Stimulated activated CD8-positive, alpha-beta memory T cell treated with anti-CD3 and anti-CD28 coated beads, Interleukin-7, amount 100 ng/mL, for 4 hours (primary cell): ENCODE measurements around the gene RNF144B.
"Not testable (repeated sequence)": the region's sequence is repeated elsewhere in the genome, so short reads cannot be mapped to it uniquely, and the experiment has no call there.

Source experiments
- DNase-seq, 2 donors: peaks; one replicate each; pipeline ENCODE4 v3.0.0-alpha.2; 2020; ENCODE audit warnings: low read depth in 2 of 2

The RNF144B gene

DNA sequence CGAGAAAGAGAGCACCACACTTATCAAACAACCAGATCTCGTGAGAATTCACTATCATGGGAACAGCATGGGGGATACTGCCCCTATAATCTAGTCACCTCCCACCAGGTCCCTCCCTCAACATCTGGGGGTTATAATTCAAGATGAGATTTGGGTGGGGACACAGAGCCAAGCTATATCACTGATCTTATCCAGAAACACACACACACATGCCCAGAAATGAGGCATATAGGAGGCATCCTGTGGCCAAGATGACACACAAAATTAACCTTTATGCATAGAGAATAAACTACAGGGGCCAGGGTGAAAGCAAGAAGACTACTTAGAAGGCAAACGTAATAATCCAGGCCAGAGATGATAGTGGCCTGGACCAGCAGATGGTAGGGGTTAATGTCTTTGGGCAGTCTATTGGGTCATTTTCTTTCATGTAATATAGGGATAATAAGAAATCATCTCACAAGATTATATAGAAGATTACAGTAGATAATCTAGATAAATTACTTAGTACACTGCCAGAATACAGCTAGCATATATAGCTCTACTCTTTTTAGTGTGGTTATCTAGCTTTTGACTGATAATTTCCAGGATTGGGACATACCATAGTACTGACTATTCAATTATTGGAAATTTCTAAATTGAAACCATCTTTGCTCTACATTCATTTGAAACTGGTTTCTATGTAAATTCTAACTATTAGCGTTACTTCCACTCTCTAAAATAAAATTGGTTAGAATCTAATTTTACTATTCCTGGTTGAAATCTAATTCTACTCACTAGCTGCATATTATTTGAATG lies 20.0 kb downstream of the RNF144B start:
- DNase-seq: no peak

DNA sequence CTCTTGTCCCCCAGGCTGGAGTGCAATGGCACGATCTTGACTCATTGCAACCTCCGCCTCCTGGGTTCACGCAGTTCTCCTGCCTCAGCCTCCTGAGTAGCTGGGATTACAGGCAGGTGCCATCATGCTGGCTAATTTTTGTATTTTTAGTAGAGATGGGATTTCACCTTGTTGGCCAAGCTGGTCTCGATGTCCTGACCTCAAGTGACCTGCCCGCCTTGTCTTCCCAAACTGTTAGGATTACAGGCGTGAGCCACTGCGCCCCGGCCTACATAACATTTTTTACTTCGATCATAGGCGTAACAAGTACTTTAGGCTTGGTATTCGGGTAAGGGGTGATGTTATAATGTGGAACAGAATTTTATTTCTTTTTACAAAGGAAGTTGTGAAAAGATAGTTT lies 22.5 kb downstream of the RNF144B start:
- DNase-seq: not testable (repeated sequence)

DNA sequence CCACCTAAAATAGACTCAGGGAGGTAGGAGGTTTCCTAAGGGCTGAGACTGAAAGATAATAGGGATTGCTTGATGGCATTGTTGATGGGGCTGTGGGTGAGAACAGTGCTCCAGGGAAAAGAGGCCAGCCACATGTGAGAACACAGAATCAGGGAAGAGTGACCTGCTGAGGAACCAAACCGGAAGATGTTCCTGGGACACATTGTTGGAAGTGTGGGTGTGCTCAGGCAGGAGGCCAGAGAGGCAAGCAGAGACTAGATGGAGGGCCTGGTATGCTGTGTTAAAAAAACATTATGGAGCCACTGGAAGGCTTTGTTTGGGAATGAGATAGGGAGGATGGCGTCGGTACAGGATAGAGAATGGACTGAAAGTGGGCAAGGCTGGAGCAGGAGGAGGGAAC lies 23.3 kb downstream of the RNF144B start:
- no peak for DNase-seq

DNA sequence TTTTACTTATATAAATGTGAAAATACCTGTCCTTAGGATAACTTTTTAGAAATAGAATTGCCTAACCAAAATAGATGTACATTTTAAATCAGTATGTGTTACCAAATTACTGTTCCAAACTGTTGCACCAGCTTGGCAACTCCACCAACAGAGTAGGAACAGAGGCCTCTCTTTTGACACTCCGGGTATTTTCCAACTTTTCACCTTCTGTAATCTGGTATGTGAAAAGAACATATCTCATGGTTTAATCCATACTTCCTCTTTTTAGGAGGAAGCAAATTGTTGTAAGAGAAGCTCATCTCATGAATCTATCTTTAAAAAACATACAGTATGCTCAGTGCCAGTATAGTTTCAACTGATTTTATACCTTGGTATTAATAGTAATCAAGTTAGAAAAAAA lies 24.9 kb downstream of the RNF144B start:
- no peak for DNase-seq

DNA sequence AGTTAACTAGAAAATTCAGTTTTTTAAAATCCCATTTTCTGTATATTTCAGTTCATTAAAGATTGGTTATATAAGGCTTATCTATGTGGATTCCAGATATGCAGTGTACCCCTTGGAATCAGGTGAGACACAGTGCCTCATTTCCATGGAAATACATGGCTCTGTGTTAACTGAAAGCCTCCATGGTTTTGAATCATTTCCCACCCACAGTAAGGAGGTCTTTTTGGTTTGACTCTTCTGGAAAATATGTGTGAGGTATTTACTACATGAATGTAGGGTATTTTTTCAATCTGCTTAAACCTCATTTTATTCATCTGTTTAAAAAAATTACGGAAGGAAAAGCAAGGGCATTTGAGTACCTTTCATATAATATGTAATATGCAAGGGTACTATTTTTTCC lies 25.5 kb downstream of the RNF144B start:
- DNase-seq: no peak

DNA sequence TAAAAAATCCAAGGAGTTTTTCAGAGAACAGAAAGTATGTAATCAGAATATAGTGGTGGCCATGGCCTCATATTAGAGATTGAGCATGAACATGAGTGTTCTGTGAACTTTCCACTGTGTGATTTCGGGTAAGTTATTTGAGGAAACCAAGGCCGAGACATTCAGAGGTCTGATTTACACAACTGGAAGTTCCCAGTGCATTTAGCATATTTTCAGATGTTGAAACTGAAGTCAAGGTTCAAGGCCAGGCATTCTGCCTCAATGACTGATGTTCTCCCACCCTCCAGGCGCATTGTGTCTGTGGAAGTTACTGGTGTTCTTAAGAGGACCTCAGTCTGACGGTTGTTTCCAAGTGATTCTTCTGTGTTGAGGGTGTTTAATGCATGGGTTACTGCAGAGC lies 26.2 kb downstream of the RNF144B start:
- no peak for DNase-seq

DNA sequence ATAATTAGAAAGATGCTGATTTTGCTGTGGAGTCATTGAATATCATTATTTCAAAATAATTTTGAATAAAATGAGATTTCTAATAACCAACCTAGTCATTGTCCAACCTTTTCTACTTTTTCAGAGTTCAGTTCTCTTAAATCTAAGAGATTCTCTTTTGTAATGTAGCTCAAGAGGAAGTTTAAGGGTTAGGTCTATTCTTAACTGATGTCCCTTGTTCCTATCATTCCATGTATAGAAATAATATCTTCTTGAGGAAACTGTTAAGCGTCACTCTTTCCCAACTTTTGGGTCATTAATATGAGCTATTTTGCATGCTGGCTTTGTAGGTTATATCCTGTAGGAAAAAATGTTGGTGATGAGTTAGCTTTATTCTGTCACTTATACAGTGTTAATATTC lies 27.0 kb downstream of the RNF144B start:
- DNase-seq: no peak

DNA sequence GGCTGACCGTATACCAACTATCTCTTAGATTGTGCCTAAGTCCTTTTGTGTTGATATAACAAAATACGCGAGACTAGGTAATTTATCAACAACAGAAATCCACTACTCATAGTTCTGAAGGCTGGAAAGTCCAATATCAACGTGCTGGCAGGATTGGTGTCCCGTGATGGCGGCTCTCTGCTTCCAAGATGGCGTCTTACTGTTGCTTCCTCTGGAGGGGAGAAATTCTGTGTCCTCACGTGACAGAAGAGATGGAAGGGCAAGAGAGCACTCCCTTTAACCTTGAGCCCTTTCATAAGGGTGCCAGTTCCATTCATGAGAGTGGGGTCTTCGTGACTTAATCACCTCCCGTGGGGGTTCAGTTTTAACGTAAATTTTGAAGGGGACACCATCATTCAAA lies 28.1 kb downstream of the RNF144B start:
- DNase-seq: no peak

DNA sequence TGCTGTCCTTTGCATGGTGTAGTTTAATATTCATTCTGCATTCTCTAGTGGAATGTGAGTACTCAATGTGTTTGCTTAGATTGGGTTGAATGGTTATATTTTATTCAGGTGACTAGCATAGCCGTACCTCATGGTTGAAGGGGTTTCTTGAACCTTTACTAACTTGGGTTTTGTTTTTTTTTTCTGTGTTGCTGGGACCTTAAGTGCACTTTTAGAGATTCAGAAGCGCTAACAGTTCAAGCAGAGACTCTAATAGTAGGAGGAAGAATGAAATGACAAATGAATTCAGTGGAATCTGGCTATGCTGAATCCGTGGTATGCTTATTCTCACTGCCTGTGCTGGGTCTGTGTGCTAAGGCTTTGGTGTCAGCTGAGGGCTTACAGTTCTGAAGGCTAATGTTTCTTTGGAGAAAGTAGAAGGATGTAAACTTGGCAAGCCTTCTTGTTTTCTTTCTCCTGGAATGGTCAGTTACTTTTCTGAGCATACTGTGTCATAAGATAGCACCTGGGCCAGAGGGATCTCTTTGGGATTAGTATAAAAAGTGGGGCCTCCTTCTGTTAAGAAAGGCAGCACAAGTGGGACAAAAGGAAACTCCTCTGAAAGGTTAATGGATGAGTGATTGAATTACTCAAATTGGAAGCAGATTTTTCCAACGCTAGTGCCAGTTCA lies 28.7 kb downstream of the RNF144B start:
- no peak for DNase-seq

DNA sequence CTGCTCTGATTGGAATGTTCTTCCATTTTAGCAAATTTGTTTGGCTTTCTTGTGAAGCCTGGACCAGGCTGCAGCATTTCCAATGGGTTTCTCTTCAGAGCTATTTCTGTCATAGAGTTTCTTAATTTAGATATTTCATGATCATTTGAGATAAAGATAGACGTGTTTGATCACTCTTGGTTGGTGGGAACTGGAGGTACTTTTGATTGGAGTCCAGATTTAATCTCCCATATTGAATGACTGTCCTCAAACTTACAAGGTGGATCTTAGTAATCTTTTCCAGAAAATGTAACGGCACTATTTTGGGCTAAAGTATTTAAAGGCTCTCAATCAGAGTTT lies 29.2 kb downstream of the RNF144B start:
- no peak for DNase-seq

DNA sequence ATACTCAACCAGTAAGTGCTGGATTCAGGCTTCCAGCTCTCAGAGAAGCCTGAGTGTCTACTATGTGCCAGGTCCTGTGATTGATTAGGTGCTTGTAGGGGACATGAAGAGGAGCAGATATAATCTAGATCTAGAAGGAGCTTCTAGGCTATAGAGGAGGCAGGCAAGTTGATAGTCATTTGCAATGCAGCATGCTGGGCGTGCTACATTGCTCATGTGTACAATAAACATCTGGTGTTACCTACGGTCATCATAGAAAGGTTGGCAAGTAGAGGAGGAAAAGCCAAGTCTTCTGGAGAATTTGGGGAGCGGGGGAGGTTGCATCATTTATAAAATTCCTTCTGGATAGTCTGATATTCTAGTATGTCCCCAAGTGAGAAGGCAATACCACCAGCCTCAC lies 33.2 kb downstream of the RNF144B start:
- DNase-seq: no peak

DNA sequence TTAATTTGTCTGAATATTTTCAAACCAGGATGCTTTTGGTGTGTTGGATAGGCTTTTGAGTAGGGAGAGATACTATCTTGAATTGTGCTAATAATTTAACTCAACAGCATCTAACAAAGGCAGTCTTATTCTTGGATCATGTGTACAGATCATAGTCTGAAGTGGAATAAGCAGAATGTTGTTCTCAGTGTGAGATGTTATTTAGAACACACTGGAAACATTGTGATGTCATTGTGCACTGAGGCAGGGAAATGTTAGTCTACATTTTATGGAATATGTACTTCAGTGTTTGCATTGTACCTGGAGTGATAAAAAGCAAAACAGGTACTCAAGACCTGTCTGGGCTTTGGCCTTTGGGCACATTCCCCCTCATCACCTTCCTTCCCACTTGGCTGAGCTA lies 35.0 kb downstream of the RNF144B start:
- DNase-seq: no peak

DNA sequence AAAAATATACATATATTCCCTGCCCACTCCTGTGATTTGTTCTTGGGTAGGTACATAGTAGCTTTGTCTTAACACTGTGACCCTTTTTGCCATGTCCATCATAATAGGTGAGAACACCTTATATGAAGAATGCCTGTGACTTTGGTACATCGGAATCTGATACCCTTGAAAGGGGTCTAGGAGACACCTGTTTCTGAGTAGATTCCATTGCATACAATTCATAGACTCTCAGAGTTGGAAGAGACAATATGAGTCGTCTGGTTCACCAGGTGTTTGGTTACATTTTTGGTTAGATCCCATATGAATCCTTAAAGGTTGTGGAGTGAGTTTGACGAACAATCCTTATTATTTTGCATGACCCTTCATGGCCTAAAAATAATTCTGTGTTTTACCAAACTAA lies 36.3 kb downstream of the RNF144B start:
- no peak for DNase-seq

DNA sequence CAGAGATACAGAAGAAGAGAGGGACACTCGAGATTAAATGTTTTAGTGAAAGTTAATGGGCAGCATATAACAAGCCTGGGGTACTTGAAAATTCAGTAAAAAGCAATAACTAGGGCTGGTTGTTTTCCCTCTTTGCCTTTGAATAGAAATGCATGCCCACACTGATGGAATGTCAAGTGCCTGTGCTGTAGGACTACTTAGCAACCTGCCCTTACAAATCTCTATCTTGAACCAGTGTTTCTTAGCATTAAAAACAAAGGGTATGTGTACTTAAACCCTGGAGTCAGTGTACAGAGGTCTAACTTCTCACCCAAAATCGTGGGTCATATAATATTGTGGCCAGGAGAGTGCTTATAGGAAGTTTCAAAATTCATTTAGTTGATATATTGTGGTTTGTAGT lies 37.1 kb downstream of the RNF144B start:
- DNase-seq: no peak

DNA sequence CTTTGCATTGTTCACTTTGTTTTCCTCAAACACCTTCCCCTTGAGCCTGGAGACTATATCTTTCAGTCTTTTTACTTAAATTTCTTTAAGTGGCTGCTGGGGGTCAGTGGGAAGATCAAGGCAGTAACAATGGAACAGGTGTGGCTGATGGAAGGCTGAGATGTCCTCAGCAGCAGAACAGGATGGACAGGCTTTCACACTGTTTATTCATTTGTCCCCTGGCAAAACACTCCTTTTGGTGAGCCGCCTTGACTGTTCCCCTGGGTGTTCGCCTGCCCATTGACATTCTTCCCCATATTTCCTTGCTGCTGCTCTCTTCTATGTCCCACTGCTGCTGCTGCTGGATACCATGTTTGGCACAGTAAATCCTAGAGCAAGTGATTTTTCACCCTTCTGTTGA lies 38.1 kb downstream of the RNF144B start:
- no peak for DNase-seq

DNA sequence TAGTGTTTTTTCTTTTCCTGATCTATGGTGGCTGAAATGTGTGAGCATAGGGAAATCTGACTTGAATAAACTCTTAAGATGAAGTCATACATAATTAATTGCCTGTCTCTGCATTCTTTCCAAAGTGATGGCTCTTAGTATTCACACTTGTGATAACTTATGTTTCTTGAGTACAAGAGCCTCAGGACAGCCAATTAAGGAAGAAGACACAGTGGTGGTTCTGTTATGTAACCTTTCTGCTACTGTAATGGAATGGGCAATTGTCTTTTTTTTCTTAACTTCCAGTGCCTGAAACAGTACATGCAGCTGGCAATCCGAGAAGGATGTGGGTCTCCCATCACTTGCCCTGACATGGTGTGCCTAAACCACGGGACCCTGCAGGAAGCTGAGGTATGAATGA lies 40.1 kb downstream of the RNF144B start:
- no peak for DNase-seq

DNA sequence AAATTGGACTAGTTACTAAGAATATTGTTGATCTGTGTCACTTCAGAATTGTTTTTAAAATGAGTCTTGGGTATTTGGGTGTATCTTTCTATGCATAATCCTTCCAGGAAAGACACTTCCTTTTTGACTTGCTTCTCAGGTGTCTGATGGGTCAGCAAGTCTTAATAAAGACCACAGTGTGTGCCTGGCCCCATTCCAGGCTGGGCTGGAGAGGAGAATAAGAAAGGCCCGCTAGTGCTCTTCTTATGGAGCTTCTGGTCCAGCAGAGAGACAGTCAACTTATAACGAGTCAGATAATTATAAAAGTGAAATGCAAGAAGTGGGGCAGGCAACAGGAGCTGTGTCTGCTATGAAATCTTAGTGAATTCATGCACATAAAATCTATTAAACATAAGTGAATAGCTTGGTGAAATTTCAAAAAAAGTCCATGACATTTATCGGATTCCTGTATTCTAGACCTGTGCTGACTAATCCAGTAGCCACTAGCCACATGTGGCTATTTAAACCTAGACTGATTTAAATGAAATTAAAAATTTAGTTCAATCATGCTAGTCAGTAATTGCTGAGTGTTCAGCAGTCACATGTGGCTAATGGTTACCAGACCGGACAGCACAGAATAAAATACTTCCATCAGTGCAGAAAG lies 42.6 kb downstream of the RNF144B start:
- no peak for DNase-seq

DNA sequence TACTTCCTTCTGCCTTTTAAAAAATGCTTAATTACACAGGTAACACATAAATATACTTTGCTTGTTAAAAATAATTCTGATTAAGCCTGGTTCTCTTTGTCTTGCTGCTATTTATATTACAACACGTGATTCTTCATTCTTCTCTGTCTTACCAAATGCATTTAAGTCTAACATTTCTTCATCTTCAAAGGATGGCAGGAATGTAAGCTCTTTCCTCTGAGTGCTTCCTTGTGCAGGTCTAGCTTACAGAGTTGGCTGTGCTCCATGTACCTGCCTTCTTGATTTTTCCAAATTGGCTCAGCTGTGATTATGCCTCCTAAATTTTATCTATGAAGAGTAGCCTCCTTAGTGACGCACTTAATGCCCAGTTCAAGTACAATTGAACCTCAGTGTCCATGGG lies 44.4 kb downstream of the RNF144B start:
- DNase-seq: no peak

DNA sequence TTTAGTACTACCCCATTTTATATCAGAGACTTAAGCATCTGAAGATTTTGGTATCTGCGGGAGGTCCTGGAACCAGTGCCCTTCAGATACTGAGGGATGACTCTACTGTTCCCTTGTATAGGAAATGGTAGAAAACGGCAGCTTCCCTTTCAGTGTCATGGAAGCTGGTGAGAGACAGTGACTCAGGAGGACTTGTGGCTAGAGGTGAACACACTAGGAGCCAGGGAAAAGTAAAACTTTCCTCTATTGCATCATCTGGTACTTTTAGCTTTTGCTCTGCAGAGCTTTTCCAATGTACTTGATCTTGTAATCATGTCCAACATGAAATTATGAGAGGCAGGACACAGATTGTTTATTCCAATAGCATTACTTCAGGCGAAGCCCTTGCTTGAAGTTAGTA lies 45.0 kb downstream of the RNF144B start:
- DNase-seq: no peak

DNA sequence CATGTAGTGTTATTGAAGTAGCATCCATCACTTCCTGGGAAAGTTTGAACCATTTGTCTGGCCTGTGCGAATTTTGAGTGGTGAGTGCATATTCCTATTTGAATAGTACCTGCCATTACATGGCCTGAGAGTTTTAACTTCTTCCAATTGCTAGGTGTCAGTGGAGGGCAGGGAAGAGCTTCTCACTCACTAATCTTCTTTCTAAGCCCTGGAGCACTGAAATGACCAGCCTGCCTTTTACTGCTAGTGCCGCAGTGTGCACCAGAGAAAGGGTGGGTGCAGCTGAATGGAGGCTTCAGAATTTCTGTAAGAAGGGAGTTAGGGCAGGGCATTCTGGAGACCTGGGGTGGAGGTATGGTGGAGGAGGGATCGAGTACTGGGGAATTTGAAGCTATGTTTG lies 45.5 kb downstream of the RNF144B start:
- no peak for DNase-seq

DNA sequence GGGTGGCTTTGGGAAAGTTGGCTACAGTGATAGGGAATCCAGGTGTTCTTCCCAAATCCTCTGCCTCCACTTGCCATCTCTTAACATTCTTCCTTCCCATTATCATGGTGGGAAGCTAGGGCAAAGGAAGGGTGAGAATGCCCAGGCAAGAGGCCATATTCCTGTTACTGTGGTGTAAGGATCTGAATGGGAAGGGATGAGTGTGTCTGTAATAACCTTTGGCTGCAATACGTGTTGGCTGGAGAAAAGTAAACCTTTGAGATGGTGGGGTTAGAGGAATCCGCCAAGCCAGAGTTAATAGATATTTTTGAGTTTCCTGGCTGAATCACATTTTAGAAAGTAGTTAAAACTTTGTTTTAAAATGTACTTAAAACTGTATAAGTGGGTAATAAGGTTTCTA lies 45.9 kb downstream of the RNF144B start:
- no peak for DNase-seq

DNA sequence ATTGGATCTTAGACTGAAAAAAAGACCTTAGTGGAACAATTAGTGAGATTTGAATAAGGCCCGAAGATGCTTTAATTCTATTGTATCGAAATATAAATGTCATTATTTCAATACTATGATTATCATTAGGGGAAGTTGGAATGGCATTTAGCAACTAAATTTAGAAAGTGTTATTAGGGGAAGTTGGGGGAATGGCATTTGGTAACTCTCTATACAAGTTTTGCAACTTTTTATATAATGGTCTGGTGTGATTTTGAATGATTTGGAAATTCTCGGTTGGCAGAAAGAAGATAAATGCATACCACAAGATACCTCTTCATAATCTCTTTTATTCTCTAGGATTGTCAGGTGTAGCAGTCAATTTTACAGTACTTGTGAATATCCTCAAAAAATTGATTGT lies 49.2 kb downstream of the RNF144B start:
- no peak for DNase-seq

DNA sequence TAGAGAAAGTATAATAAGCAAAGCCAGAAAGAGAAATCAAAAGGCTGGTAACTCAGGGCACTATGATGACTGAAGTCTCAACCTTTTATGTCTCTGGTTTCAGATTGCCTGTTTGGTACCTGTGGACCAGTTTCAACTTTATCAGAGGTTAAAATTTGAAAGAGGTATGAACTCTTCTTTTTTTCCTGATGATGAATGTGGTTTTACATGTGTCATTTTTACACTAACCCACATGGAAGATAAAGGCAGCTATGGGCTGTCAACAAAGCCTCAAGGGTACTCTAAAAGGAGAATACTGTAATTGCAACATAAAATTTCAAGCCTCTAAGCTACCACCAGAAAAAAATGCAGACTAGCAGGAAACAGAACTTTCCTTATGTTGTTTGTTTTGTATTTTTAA lies 52.4 kb downstream of the RNF144B start:
- no peak for DNase-seq
